ENCODE measurements around the gene CHST11. TPM values are rescaled to one million over a fixed set of nuclear protein-coding genes. Genes with fewer than 3 reads are reported as not detected.

CHST11 gene
- total RNA-seq, 5 donors from 2014 or later (not counting 1 experiment from before 2014, with no cell fraction given), result 49.8 to 78.3 (median 63.7) TPM

- POLR2A ChIA-PET, result interaction anchor here in 1 of 2 donors (0.5 kb wide), 1 partner anchor 92 kb away, joined by 7 read pairs; no protein-coding TSS in a partner anchor
- Histone ChIP-seq H3K27me3 (replicated peaks in 1 of 2; ENCODE audit: control insufficient read depth in 2 of 2, extremely low read depth in 1 of 2, insufficient read depth in 2 of 2, low read length in 1 of 2) (no peaks in the 10 kb centered on the region), H3K4me3 (ENCODE audit: control insufficient read depth in 1 of 2, extremely low read depth in 1 of 2, low read length in 1 of 2) (no peak overlapping the region), H3K36me3 (ENCODE audit: control insufficient read depth in 2 of 2, extremely low read depth in 1 of 2, insufficient read depth in 1 of 2, low read length in 1 of 2) (no peaks in the 10 kb centered on the region), H3K4me1 (ENCODE audit: control insufficient read depth in 1 of 2, extremely low read depth in 1 of 2, insufficient read depth in 2 of 2, low read length in 2 of 2) (peaks cover 0 to 32% of the 10 kb centered on the region in 2 experiments), H3K27ac (ENCODE audit: low read length) (no peak overlapping the region), H3K9me3 (no peaks in the 10 kb centered on the region)
- Mint-ChIP-seq H3K27me3 (no peaks in the 10 kb centered on the region), H3K4me3 (no peak overlapping the region), H3K27ac (peak overlapping the region in 1 of 2 donors; percentile 39), H3K9me3 (no peaks in the 10 kb centered on the region), H3K4me1 (peaks cover 27 to 76% (median 70%) of the 10 kb centered on the region in 3 donors), H3K36me3 (no peaks in the 10 kb centered on the region)
- no peak for DNase-seq
- WGBS (ENCODE audit: insufficient coverage), result 83% methylated on average over 6 of the region's 8 CpGs
- CTCF ChIA-PET, result interaction anchor here in 1 of 2 donors (0.6 kb wide), 1 partner anchor 755 kb away, joined by 3 read pairs; no protein-coding TSS in a partner anchor
- ATAC-seq (replicated peaks in 1 of 4), result no peak
Measured at GRCh38 chr12:104676636-104677035, 219.9 kb downstream of the CHST11 start.

- H3K36me3 Mint-ChIP-seq, result no peaks in the 10 kb centered on the region
- ChIA-PET CTCF (interaction anchor here in 1 of 2 donors (0.6 kb wide), 1 partner anchor 755 kb away, joined by 3 read pairs; no protein-coding TSS in a partner anchor), POLR2A (interaction anchor here in 1 of 2 donors (0.5 kb wide), 1 partner anchor 91 kb away, joined by 7 read pairs; no protein-coding TSS in a partner anchor)
- Histone ChIP-seq H3K4me3 (ENCODE audit: control insufficient read depth in 1 of 2, extremely low read depth in 1 of 2, low read length in 1 of 2) (no peak overlapping the region), H3K27ac (ENCODE audit: low read length) (no peak overlapping the region), H3K4me1 (ENCODE audit: control insufficient read depth in 1 of 2, extremely low read depth in 1 of 2, insufficient read depth in 2 of 2, low read length in 2 of 2) (peaks cover 5 to 32% of the 10 kb centered on the region in 2 experiments), H3K27me3 (replicated peaks in 1 of 2; ENCODE audit: control insufficient read depth in 2 of 2, extremely low read depth in 1 of 2, insufficient read depth in 2 of 2, low read length in 1 of 2) (no peaks in the 10 kb centered on the region), H3K36me3 (ENCODE audit: control insufficient read depth in 2 of 2, extremely low read depth in 1 of 2, insufficient read depth in 1 of 2, low read length in 1 of 2) (no peaks in the 10 kb centered on the region), H3K9me3 (no peaks in the 10 kb centered on the region)
- 98% methylated on average over 5 of the region's 5 CpGs for WGBS (ENCODE audit: insufficient coverage)
- DNase-seq (no peak), ATAC-seq (replicated peaks in 1 of 4) (no peak)
- H3K9me3 Mint-ChIP-seq, result no peaks in the 10 kb centered on the region
- peak overlapping the region in 1 of 2 donors; percentile 66 for H3K27ac Mint-ChIP-seq
- H3K27me3 Mint-ChIP-seq, result no peaks in the 10 kb centered on the region
- peaks cover 30 to 75% (median 69%) of the 10 kb centered on the region in 3 donors for H3K4me1 Mint-ChIP-seq
- H3K4me3 Mint-ChIP-seq, result no peak overlapping the region
Measured at GRCh38 chr12:104677441-104678089, 220.8 kb downstream of the CHST11 start.

- ChIA-PET POLR2A (interaction anchor here in 1 of 2 donors (0.6 kb wide), 1 partner anchor 306 kb away, joined by 3 read pairs; the partner anchor contains the start of gene NOPCHAP1), CTCF (no interaction called here)
- Histone ChIP-seq H3K9me3 (no peaks in the 10 kb centered on the region), H3K4me1 (ENCODE audit: control insufficient read depth in 1 of 2, extremely low read depth in 1 of 2, insufficient read depth in 2 of 2, low read length in 2 of 2) (peaks cover 11 to 49% of the 10 kb centered on the region in 2 experiments), H3K4me3 (ENCODE audit: control insufficient read depth in 1 of 2, extremely low read depth in 1 of 2, low read length in 1 of 2) (no peak overlapping the region), H3K27me3 (replicated peaks in 1 of 2; ENCODE audit: control insufficient read depth in 2 of 2, extremely low read depth in 1 of 2, insufficient read depth in 2 of 2, low read length in 1 of 2) (no peaks in the 10 kb centered on the region), H3K36me3 (ENCODE audit: control insufficient read depth in 2 of 2, extremely low read depth in 1 of 2, insufficient read depth in 1 of 2, low read length in 1 of 2) (no peaks in the 10 kb centered on the region), H3K27ac (ENCODE audit: low read length) (no peak overlapping the region)
- peak overlapping the region; percentile 4 to 59 for H3K27ac Mint-ChIP-seq
- no peaks in the 10 kb centered on the region for H3K36me3 Mint-ChIP-seq
- peaks cover 54 to 79% (median 75%) of the 10 kb centered on the region in 3 donors for H3K4me1 Mint-ChIP-seq
- ATAC-seq (replicated peaks in 1 of 4) (peak; percentile 32 to 43 (median 40)), DNase-seq (peak in 26 of 35 experiments; percentile 15 to 63 (median 31))
- no peak overlapping the region for H3K4me3 Mint-ChIP-seq
- 82% methylated on average over 3 of the region's 3 CpGs for WGBS (ENCODE audit: insufficient coverage)
- H3K27me3 Mint-ChIP-seq, result no peaks in the 10 kb centered on the region
- no peaks in the 10 kb centered on the region for H3K9me3 Mint-ChIP-seq
Measured at GRCh38 chr12:104680070-104680469, 223.3 kb downstream of the CHST11 start.

GRCh38 chr12:104680491-104680890 is 223.7 kb downstream of the CHST11 start:
- no peak overlapping the region for H3K4me3 ChIP-seq (ENCODE audit: control insufficient read depth in 1 of 2, extremely low read depth in 1 of 2, low read length in 1 of 2)
- ATAC-seq (replicated peaks in 1 of 4) (no peak), DNase-seq (no peak)
- H3K9me3 ChIP-seq, result no peaks in the 10 kb centered on the region
- no peaks in the 10 kb centered on the region for H3K27me3 ChIP-seq (replicated peaks in 1 of 2; ENCODE audit: control insufficient read depth in 2 of 2, extremely low read depth in 1 of 2, insufficient read depth in 2 of 2, low read length in 1 of 2)
- no peaks in the 10 kb centered on the region for H3K27me3 Mint-ChIP-seq
- ChIA-PET CTCF (no interaction called here), POLR2A (interaction anchor here in 1 of 2 donors (0.6 kb wide), 1 partner anchor 306 kb away, joined by 3 read pairs; the partner anchor contains the start of gene NOPCHAP1)
- H3K4me1 Mint-ChIP-seq, result peaks cover 59 to 83% (median 79%) of the 10 kb centered on the region in 3 donors
- no peaks in the 10 kb centered on the region for H3K36me3 ChIP-seq (ENCODE audit: control insufficient read depth in 2 of 2, extremely low read depth in 1 of 2, insufficient read depth in 1 of 2, low read length in 1 of 2)
- H3K4me1 ChIP-seq (ENCODE audit: control insufficient read depth in 1 of 2, extremely low read depth in 1 of 2, insufficient read depth in 2 of 2, low read length in 2 of 2), result peaks cover 11 to 49% of the 10 kb centered on the region in 2 experiments
- no peaks in the 10 kb centered on the region for H3K9me3 Mint-ChIP-seq
- no peak overlapping the region for H3K4me3 Mint-ChIP-seq
- no CpG with 5 or more reads among the region's 5 CpGs for WGBS (ENCODE audit: insufficient coverage)
- H3K27ac ChIP-seq (ENCODE audit: low read length), result no peak overlapping the region
- peak overlapping the region; percentile 4 to 44 for H3K27ac Mint-ChIP-seq
- H3K36me3 Mint-ChIP-seq, result no peaks in the 10 kb centered on the region

GRCh38 chr12:104681012-104681690 is 224.4 kb downstream of the CHST11 start:
- DNase-seq, result no peak
- H3K27ac Mint-ChIP-seq, result peak overlapping the region; percentile 4 to 12
- no peaks in the 10 kb centered on the region for H3K9me3 Mint-ChIP-seq
- Histone ChIP-seq H3K9me3 (no peaks in the 10 kb centered on the region), H3K27me3 (replicated peaks in 1 of 2; ENCODE audit: control insufficient read depth in 2 of 2, extremely low read depth in 1 of 2, insufficient read depth in 2 of 2, low read length in 1 of 2) (no peaks in the 10 kb centered on the region), H3K4me1 (ENCODE audit: control insufficient read depth in 1 of 2, extremely low read depth in 1 of 2, insufficient read depth in 2 of 2, low read length in 2 of 2) (peaks cover 11 to 54% of the 10 kb centered on the region in 2 experiments), H3K4me3 (ENCODE audit: control insufficient read depth in 1 of 2, extremely low read depth in 1 of 2, low read length in 1 of 2) (no peak overlapping the region), H3K27ac (ENCODE audit: low read length) (no peak overlapping the region), H3K36me3 (ENCODE audit: control insufficient read depth in 2 of 2, extremely low read depth in 1 of 2, insufficient read depth in 1 of 2, low read length in 1 of 2) (no peaks in the 10 kb centered on the region)
- ChIA-PET CTCF (no interaction called here), POLR2A (no interaction called here)
- no peaks in the 10 kb centered on the region for H3K27me3 Mint-ChIP-seq
- WGBS (ENCODE audit: insufficient coverage), result no CpG with 5 or more reads among the region's 3 CpGs
- H3K36me3 Mint-ChIP-seq, result no peaks in the 10 kb centered on the region
- ATAC-seq (replicated peaks in 1 of 4), result no peak
- no peak overlapping the region for H3K4me3 Mint-ChIP-seq
- H3K4me1 Mint-ChIP-seq, result peaks cover 62 to 90% (median 84%) of the 10 kb centered on the region in 3 donors

- WGBS (ENCODE audit: insufficient coverage), result 0% methylated on average over 2 of the region's 7 CpGs
- Mint-ChIP-seq H3K4me3 (peak overlapping the region; percentile 32 to 68 (median 62)), H3K36me3 (no peaks in the 10 kb centered on the region), H3K4me1 (peaks cover 79 to 91% (median 86%) of the 10 kb centered on the region in 3 donors), H3K27me3 (no peaks in the 10 kb centered on the region), H3K9me3 (no peaks in the 10 kb centered on the region), H3K27ac (peak overlapping the region; percentile 71 to 75)
- POLR2A ChIA-PET, result no interaction called here
- no peaks in the 10 kb centered on the region for H3K27me3 ChIP-seq (replicated peaks in 1 of 2; ENCODE audit: control insufficient read depth in 2 of 2, extremely low read depth in 1 of 2, insufficient read depth in 2 of 2, low read length in 1 of 2)
- H3K27ac ChIP-seq (ENCODE audit: low read length), result peak overlapping the region; percentile 78
- CTCF ChIA-PET, result interaction anchor here (0.6 to 1.6 kb wide), 2 partner anchors 301 to 787 kb away, joined by 3 to 4 read pairs; no protein-coding TSS in a partner anchor
- H3K36me3 ChIP-seq (ENCODE audit: control insufficient read depth in 2 of 2, extremely low read depth in 1 of 2, insufficient read depth in 1 of 2, low read length in 1 of 2), result no peaks in the 10 kb centered on the region
- ATAC-seq (replicated peaks in 1 of 4), result peak; percentile 81 to 90 (median 85)
- H3K4me1 ChIP-seq (ENCODE audit: control insufficient read depth in 1 of 2, extremely low read depth in 1 of 2, insufficient read depth in 2 of 2, low read length in 2 of 2), result peaks cover 11 to 66% of the 10 kb centered on the region in 2 experiments
- H3K9me3 ChIP-seq, result no peaks in the 10 kb centered on the region
- DNase-seq, result peak in 34 of 35 experiments; percentile 42 to 87 (median 75)
- peak overlapping the region; percentile 1 to 37 for H3K4me3 ChIP-seq (ENCODE audit: control insufficient read depth in 1 of 2, extremely low read depth in 1 of 2, low read length in 1 of 2)
Measured at GRCh38 chr12:104682790-104683279, 226.1 kb downstream of the CHST11 start.

Measured in T-cell (primary cell).